ENCODE results near the gene SLFN12L. TPM values are rescaled to one million over a fixed set of nuclear protein-coding genes. Genes with fewer than 3 reads are reported as not detected.

Gene SLFN12L
- total and polyA plus RNA-seq, 10 of the 15 experiments (the other 5 are each of a cell fraction or from before 2014, with no cell fraction given): 1.0 to 21.3 (median 9.4) TPM

GRCh38 chr17:35515027-35515426, 22.5 kb downstream of the SLFN12L start (continued):
- TF ChIP-seq CEBPZ (IDR thresholded peaks at IDR 0.05; ENCODE audit: low read depth, low read length) (no peak), SMAD1 (IDR thresholded peaks at IDR 0.05; ENCODE audit: low read depth, partially characterized antibody) (no peak), ATF7 (IDR thresholded peaks at IDR 0.05; ENCODE audit: low read depth) (no peak), PBX3 (IDR thresholded peaks at IDR 0.05; ENCODE audit: insufficient replicate concordance, low read depth, low read length) (no peak), PKNOX1 (IDR thresholded peaks at IDR 0.05) (no peak), ZNF384 (IDR thresholded peaks at IDR 0.05; ENCODE audit: borderline replicate concordance, low read depth, low read length) (no peak)
- TF ChIP-seq, protein P1, sequence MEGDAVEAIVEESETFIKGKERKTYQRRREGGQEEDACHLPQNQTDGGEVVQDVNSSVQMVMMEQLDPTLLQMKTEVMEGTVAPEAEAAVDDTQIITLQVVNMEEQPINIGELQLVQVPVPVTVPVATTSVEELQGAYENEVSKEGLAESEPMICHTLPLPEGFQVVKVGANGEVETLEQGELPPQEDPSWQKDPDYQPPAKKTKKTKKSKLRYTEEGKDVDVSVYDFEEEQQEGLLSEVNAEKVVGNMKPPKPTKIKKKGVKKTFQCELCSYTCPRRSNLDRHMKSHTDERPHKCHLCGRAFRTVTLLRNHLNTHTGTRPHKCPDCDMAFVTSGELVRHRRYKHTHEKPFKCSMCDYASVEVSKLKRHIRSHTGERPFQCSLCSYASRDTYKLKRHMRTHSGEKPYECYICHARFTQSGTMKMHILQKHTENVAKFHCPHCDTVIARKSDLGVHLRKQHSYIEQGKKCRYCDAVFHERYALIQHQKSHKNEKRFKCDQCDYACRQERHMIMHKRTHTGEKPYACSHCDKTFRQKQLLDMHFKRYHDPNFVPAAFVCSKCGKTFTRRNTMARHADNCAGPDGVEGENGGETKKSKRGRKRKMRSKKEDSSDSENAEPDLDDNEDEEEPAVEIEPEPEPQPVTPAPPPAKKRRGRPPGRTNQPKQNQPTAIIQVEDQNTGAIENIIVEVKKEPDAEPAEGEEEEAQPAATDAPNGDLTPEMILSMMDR (IDR thresholded peaks at IDR 0.05 in 2 of 3, conservative IDR thresholded peaks at IDR 0.05 in 1 of 3; ENCODE audit: control insufficient read depth in 2 of 3, extremely low read depth in 1 of 3, insufficient read depth in 1 of 3, low read depth in 3 of 3, low read length in 3 of 3): no peak

Data from GM12878 (cell line).